Motor neuron (in vitro differentiated cells): Measurements from ENCODE around the gene ELL2. TPM values are rescaled to one million over a fixed set of nuclear protein-coding genes. Genes with fewer than 3 reads are reported as not detected.

Source experiments
- ATAC-seq, 8 experiments: fragments of 200-7000 bp; cut with Tn5 transposase; replicated peaks in 6 of 8; 2 replicates each; pipeline ENCODE4 v1.8.0; 2021; ENCODE audit warnings: mild to moderate bottlenecking in 8 of 8, moderate library complexity in 8 of 8
- H3K27ac ChIP-seq, 2 donors: fragments of 250-450 bp; sonication (Bioruptor Pico); 2 replicates each; pipeline ENCODE4 v1.9.0; 2021; ENCODE audit warnings: antibody characterized with exemption in 2 of 2, mild to moderate bottlenecking in 2 of 2, moderate library complexity in 1 of 2
- H3K4me1 ChIP-seq, 2 donors: fragments of 250-450 bp; sonication (Bioruptor Pico); replicated peaks in 1 of 2; 2 replicates each; pipeline ENCODE4 v1.6.1; 2021; ENCODE audit warnings: antibody characterized with exemption in 2 of 2, mild to moderate bottlenecking in 2 of 2, moderate library complexity in 1 of 2
- H3K4me3 ChIP-seq, 5 donors: fragments of 250-450 bp; sonication (Bioruptor Pico); 2 replicates each; pipeline ENCODE4 v1.9.0; 2021; ENCODE audit warnings: antibody characterized with exemption in 5 of 5, mild to moderate bottlenecking in 5 of 5, moderate library complexity in 4 of 5
- WGBS, 10 experiments: fragments of 450-650 bp; shearing (Covaris generic); methylation state at CpG; one replicate each; pipeline ENCODE4 v1.0.0; 2022; 5-methylcytosine and 5-hydroxymethylcytosine counted together
- in situ Hi-C, 9 experiments: fragments of 400-800 bp; cut with MboI; loops; one replicate each; pipeline ENCODE4 v1.15.0; 2021; ENCODE audit warnings: low sequenced_read_pairs in 9 of 9, low pct_unique_long_range_greater_than_20kb in 2 of 9; ENCODE audit not compliant: unreplicated experiment in 9 of 9
- total RNA-seq, 8 experiments: library from RNA; unstranded; fragments of 300-600 nt; gene quantifications; 2 replicates each; pipeline versions ENCODE4 v1.2.3 to v1.2.4, GENCODE V29; 2022

ELL2 gene
- total RNA-seq, 8 experiments from 2014 or later: 3.4 to 46.2 (median 19.2) TPM

DNA sequence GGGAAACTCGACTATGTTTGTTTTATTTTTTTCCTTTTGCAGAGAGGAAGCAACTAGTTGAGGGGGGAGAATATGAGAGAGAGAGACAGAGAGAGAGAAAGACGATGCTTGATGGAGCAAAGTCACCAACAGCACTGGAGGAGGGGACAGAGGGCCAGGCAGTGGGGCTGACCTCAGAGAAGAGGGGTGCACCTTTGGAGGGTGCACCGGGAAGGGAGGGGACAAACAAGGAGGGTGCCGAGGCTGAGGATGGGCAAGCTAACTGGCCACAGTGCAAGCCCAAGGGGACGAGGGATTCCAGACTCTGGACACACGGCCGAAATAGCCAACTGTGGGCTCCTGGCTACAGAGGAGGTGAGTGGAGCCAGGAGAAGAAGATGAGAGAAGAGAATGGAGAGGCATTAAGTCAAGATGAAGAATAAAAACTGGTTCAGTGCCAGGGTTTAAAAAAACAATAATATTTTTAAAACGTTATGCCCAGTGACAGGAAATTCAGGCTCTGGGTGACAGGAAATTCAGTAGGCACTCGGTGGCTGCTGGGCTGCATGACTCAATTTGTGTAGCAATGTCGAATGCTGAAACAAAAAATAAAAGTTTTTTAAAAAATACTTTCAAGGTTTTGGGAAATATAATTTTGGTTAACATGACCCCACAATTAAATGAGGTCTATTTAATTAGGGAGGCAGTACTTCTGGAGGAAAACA is 125.8 kb downstream of the ELL2 start:
- WGBS, 10 experiments: 15 to 94% (median 74%) methylated on average over 1 to 9 of the region's 10 CpGs
- ATAC-seq: no peak
- H3K27ac ChIP-seq: no peak overlapping the region

More for the DNA sequence above, 125.8 kb downstream of the ELL2 start:
- no peak overlapping the region for H3K4me3 ChIP-seq
- in situ Hi-C loops: loop anchor here in 3 of 9 experiments (25.0 kb wide), 2 partner anchors 174 to 199 kb away; partner anchors contain the start of gene RFESD (in 2 of the 3)
- H3K4me1 ChIP-seq: no peaks in the 10 kb centered on the region

Other genes starting within 250 kb of the ELL2 start
- 100 to 1,000 TPM in 2 of 8 experiments, 10 to 100 TPM in 6; 28.4 to 296 (median 59.4) TPM for gene RHOBTB3, start 230.5 kb downstream of the ELL2 start, total RNA-seq
- 100 to 1,000 TPM in 1 of 8 experiments, 10 to 100 TPM in 7; 16.4 to 116 (median 20.2) TPM for gene GLRX, start 139.1 kb downstream of the ELL2 start, total RNA-seq